Measurements from ENCODE around the gene ATF6. TPM values are rescaled to one million over a fixed set of nuclear protein-coding genes. Genes with fewer than 3 reads are reported as not detected.

Gene ATF6
- polyA plus RNA-seq, 2 donors: 2.5 to 6.5 TPM

- Histone ChIP-seq H3K27me3 (ENCODE audit: control insufficient read depth in 1 of 2, insufficient read depth in 2 of 2, low read length in 2 of 2) (no peaks in the 10 kb centered on the region), H3K9me3 (ENCODE audit: control insufficient read depth in 2 of 2, insufficient read depth in 1 of 2, low read depth in 1 of 2, low read length in 1 of 2) (peaks cover 0 to 3% of the 10 kb centered on the region in 2 donors), H3K4me3 (ENCODE audit: low read depth in 1 of 2, low read length in 2 of 2) (no peak overlapping the region), H3K4me1 (ENCODE audit: control insufficient read depth in 2 of 2, insufficient read depth in 2 of 2, low read length in 1 of 2) (peaks cover 0 to 6% of the 10 kb centered on the region in 2 donors), H3K27ac (ENCODE audit: low read depth in 2 of 2, low read length in 1 of 2) (no peak overlapping the region), H3K36me3 (ENCODE audit: control insufficient read depth in 2 of 2, insufficient read depth in 2 of 2, low read length in 1 of 2) (peaks cover 0 to 2% of the 10 kb centered on the region in 2 donors)
- 68 to 72% methylated on average over 11 of the region's 11 CpGs for WGBS, 2 donors
These were observed 215.8 kb downstream of the ATF6 start for GRCh38 chr1:161981735-161982506.

DNA sequence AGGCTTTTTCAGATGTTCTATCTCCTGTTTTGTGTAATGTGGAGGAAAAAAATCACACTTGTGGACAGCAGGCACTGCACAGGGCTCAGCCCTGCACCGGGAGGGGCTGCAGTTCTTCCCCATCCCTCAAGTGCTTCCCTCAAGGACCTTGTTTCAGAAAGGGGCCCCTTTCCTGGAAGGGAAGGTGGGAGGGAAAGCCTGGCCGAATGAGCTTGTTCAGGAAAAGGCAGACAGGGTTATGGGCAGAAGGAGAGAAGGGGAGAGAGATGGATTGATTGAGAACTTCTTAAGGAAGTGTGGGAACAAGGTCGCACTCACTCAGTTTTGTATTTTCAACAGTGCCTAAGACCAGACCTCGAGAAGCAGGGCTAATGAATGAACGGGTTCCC, 216.4 kb downstream of the ATF6 start:
- no peak overlapping the region for H3K27ac ChIP-seq (ENCODE audit: low read depth in 2 of 2, low read length in 1 of 2)
- H3K36me3 ChIP-seq (ENCODE audit: control insufficient read depth in 2 of 2, insufficient read depth in 2 of 2, low read length in 1 of 2): peaks cover 0 to 2% of the 10 kb centered on the region in 2 donors
- H3K9me3 ChIP-seq (ENCODE audit: control insufficient read depth in 2 of 2, insufficient read depth in 1 of 2, low read depth in 1 of 2, low read length in 1 of 2): peaks cover under 1 to 3% of the 10 kb centered on the region in 2 donors
- H3K4me3 ChIP-seq (ENCODE audit: low read depth in 1 of 2, low read length in 2 of 2): no peak overlapping the region
- no peaks in the 10 kb centered on the region for H3K27me3 ChIP-seq (ENCODE audit: control insufficient read depth in 1 of 2, insufficient read depth in 2 of 2, low read length in 2 of 2)
- WGBS, 2 donors: 67 to 73% methylated on average over 5 of the region's 5 CpGs
- peaks cover 0 to 6% of the 10 kb centered on the region in 2 donors for H3K4me1 ChIP-seq (ENCODE audit: control insufficient read depth in 2 of 2, insufficient read depth in 2 of 2, low read length in 1 of 2)

GRCh38 chr1:161982917-161983316, 216.8 kb downstream of the ATF6 start:
- Histone ChIP-seq H3K4me1 (ENCODE audit: control insufficient read depth in 2 of 2, insufficient read depth in 2 of 2, low read length in 1 of 2) (peaks cover 0 to 6% of the 10 kb centered on the region in 2 donors), H3K27ac (ENCODE audit: low read depth in 2 of 2, low read length in 1 of 2) (no peak overlapping the region), H3K27me3 (ENCODE audit: control insufficient read depth in 1 of 2, insufficient read depth in 2 of 2, low read length in 2 of 2) (no peaks in the 10 kb centered on the region), H3K36me3 (ENCODE audit: control insufficient read depth in 2 of 2, insufficient read depth in 2 of 2, low read length in 1 of 2) (peaks cover 0 to 2% of the 10 kb centered on the region in 2 donors), H3K4me3 (ENCODE audit: low read depth in 1 of 2, low read length in 2 of 2) (no peak overlapping the region), H3K9me3 (ENCODE audit: control insufficient read depth in 2 of 2, insufficient read depth in 1 of 2, low read depth in 1 of 2, low read length in 1 of 2) (peaks cover 4 to 7% of the 10 kb centered on the region in 2 donors)
- WGBS, 2 donors: 86 to 89% methylated on average over 9 of the region's 9 CpGs

DNA sequence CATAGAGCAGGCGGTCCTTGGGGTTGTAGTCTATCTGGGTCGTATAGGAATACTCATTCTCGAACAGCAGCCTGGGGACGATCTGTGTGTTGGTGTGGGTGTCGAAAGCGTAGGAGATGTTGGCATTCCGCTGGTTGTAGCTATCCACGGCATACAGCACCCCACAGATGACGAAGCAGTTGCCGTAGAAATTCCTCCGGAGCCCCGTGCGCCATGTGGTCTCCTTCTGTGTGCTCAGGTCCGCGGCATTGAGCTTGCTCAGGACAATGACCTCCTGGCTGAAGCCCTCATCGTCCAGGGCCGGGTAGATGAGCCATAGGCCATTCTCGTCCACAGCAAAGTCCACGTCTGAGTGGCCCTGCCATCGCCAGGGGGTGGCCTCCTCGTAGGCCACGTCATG, 217.6 kb downstream of the ATF6 start:
- whole genome bisulfite sequencing, 2 donors: 94 to 96% methylated on average over 22 of the region's 22 CpGs
- Histone ChIP-seq H3K4me1 (ENCODE audit: control insufficient read depth in 2 of 2, insufficient read depth in 2 of 2, low read length in 1 of 2) (peaks cover 0 to 6% of the 10 kb centered on the region in 2 donors), H3K27me3 (ENCODE audit: control insufficient read depth in 1 of 2, insufficient read depth in 2 of 2, low read length in 2 of 2) (no peaks in the 10 kb centered on the region), H3K36me3 (ENCODE audit: control insufficient read depth in 2 of 2, insufficient read depth in 2 of 2, low read length in 1 of 2) (peaks cover 0 to 2% of the 10 kb centered on the region in 2 donors), H3K9me3 (ENCODE audit: control insufficient read depth in 2 of 2, insufficient read depth in 1 of 2, low read depth in 1 of 2, low read length in 1 of 2) (peaks cover 7 to 8% of the 10 kb centered on the region in 2 donors), H3K27ac (ENCODE audit: low read depth in 2 of 2, low read length in 1 of 2) (no peak overlapping the region), H3K4me3 (ENCODE audit: low read depth in 1 of 2, low read length in 2 of 2) (no peak overlapping the region)

- 67% methylated on average over 5 of the region's 5 CpGs for WGBS, 2 donors
- Histone ChIP-seq H3K27me3 (ENCODE audit: control insufficient read depth in 1 of 2, insufficient read depth in 2 of 2, low read length in 2 of 2) (no peaks in the 10 kb centered on the region), H3K4me3 (ENCODE audit: low read depth in 1 of 2, low read length in 2 of 2) (no peak overlapping the region), H3K9me3 (ENCODE audit: control insufficient read depth in 2 of 2, insufficient read depth in 1 of 2, low read depth in 1 of 2, low read length in 1 of 2) (peaks cover 7 to 8% of the 10 kb centered on the region in 2 donors), H3K36me3 (ENCODE audit: control insufficient read depth in 2 of 2, insufficient read depth in 2 of 2, low read length in 1 of 2) (peaks cover 0 to 2% of the 10 kb centered on the region in 2 donors), H3K4me1 (ENCODE audit: control insufficient read depth in 2 of 2, insufficient read depth in 2 of 2, low read length in 1 of 2) (peaks cover 0 to 6% of the 10 kb centered on the region in 2 donors), H3K27ac (ENCODE audit: low read depth in 2 of 2, low read length in 1 of 2) (no peak overlapping the region)
These were observed 219.2 kb downstream of the ATF6 start for GRCh38 chr1:161985301-161985822.

DNA sequence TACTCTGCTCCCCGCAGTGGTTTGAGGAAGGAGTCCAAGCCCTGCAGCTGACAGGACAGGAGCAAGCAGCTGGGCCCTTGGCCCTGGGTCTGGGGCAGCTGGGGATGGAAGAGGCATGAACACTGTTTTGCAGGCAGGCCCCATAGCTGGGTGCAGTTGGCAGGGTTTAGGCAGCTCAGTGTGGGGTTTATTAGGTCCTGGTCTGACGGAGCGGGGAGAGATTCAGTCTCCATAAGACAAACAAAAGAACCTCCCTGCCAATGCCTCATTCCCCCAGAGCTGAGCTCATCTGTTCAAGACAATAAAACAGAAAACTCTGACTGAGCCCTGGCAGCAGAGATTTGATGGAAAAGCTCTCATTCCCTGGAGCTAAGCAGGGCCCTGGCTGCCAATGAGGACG, 220.2 kb downstream of the ATF6 start:
- H3K36me3 ChIP-seq (ENCODE audit: control insufficient read depth in 2 of 2, insufficient read depth in 2 of 2, low read length in 1 of 2): peaks cover 0 to 2% of the 10 kb centered on the region in 2 donors
- 56 to 73% methylated on average over 4 of the region's 4 CpGs for WGBS, 2 donors

GRCh38 chr1:161987303-161987702, 221.2 kb downstream of the ATF6 start:
- H3K4me1 ChIP-seq (ENCODE audit: control insufficient read depth in 2 of 2, insufficient read depth in 2 of 2, low read length in 1 of 2): peaks cover 0 to 2% of the 10 kb centered on the region in 2 donors
- no peaks in the 10 kb centered on the region for H3K27me3 ChIP-seq (ENCODE audit: control insufficient read depth in 1 of 2, insufficient read depth in 2 of 2, low read length in 2 of 2)
- no peak overlapping the region for H3K4me3 ChIP-seq (ENCODE audit: low read depth in 1 of 2, low read length in 2 of 2)
- peaks cover 7 to 8% of the 10 kb centered on the region in 2 donors for H3K9me3 ChIP-seq (ENCODE audit: control insufficient read depth in 2 of 2, insufficient read depth in 1 of 2, low read depth in 1 of 2, low read length in 1 of 2)
- H3K36me3 ChIP-seq (ENCODE audit: control insufficient read depth in 2 of 2, insufficient read depth in 2 of 2, low read length in 1 of 2): peaks cover 0 to 2% of the 10 kb centered on the region in 2 donors
- 53 to 72% methylated on average over 1 of the region's 1 CpG for WGBS, 2 donors
- H3K27ac ChIP-seq (ENCODE audit: low read depth in 2 of 2, low read length in 1 of 2): no peak overlapping the region

More for the DNA sequence above, 220.2 kb downstream of the ATF6 start:
- H3K27me3 ChIP-seq (ENCODE audit: control insufficient read depth in 1 of 2, insufficient read depth in 2 of 2, low read length in 2 of 2): no peaks in the 10 kb centered on the region
- no peak overlapping the region for H3K27ac ChIP-seq (ENCODE audit: low read depth in 2 of 2, low read length in 1 of 2)
- H3K4me3 ChIP-seq (ENCODE audit: low read depth in 1 of 2, low read length in 2 of 2): no peak overlapping the region
- peaks cover 7 to 8% of the 10 kb centered on the region in 2 donors for H3K9me3 ChIP-seq (ENCODE audit: control insufficient read depth in 2 of 2, insufficient read depth in 1 of 2, low read depth in 1 of 2, low read length in 1 of 2)
- peaks cover 0 to 6% of the 10 kb centered on the region in 2 donors for H3K4me1 ChIP-seq (ENCODE audit: control insufficient read depth in 2 of 2, insufficient read depth in 2 of 2, low read length in 1 of 2)

- Histone ChIP-seq H3K27ac (ENCODE audit: low read depth in 2 of 2, low read length in 1 of 2) (no peak overlapping the region), H3K9me3 (ENCODE audit: control insufficient read depth in 2 of 2, insufficient read depth in 1 of 2, low read depth in 1 of 2, low read length in 1 of 2) (peaks cover 7 to 8% of the 10 kb centered on the region in 2 donors), H3K4me1 (ENCODE audit: control insufficient read depth in 2 of 2, insufficient read depth in 2 of 2, low read length in 1 of 2) (peaks cover 0 to 2% of the 10 kb centered on the region in 2 donors), H3K36me3 (ENCODE audit: control insufficient read depth in 2 of 2, insufficient read depth in 2 of 2, low read length in 1 of 2) (peaks cover 0 to 2% of the 10 kb centered on the region in 2 donors), H3K27me3 (ENCODE audit: control insufficient read depth in 1 of 2, insufficient read depth in 2 of 2, low read length in 2 of 2) (no peaks in the 10 kb centered on the region), H3K4me3 (ENCODE audit: low read depth in 1 of 2, low read length in 2 of 2) (no peak overlapping the region)
- 73 to 79% methylated on average over 5 of the region's 5 CpGs for WGBS, 2 donors
These were observed 221.8 kb downstream of the ATF6 start for GRCh38 chr1:161987872-161988271.

DNA sequence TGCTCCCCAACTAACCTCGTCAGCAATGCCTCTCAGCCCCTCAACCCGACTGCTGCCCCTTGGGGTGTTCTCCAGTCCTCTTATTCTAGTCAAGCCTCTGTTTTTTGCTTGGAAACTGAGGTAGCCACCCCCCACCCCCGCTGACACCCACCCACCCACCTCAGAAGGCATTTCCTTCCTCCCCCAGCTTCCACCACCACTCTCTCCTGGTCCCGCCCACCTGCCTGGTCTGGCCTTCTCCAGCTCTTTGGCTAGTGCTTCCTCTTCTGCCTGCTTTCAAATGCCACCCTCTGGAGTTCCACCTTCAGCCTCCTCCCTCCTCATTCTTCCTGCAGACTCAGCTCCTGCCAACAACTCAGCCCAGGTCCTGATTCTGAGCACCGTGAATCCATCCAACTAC, 222.3 kb downstream of the ATF6 start:
- Histone ChIP-seq H3K4me3 (ENCODE audit: low read depth in 1 of 2, low read length in 2 of 2) (no peak overlapping the region), H3K27ac (ENCODE audit: low read depth in 2 of 2, low read length in 1 of 2) (no peak overlapping the region), H3K27me3 (ENCODE audit: control insufficient read depth in 1 of 2, insufficient read depth in 2 of 2, low read length in 2 of 2) (no peaks in the 10 kb centered on the region), H3K4me1 (ENCODE audit: control insufficient read depth in 2 of 2, insufficient read depth in 2 of 2, low read length in 1 of 2) (peaks cover 0 to 2% of the 10 kb centered on the region in 2 donors), H3K36me3 (ENCODE audit: control insufficient read depth in 2 of 2, insufficient read depth in 2 of 2, low read length in 1 of 2) (peaks cover 0 to 2% of the 10 kb centered on the region in 2 donors), H3K9me3 (ENCODE audit: control insufficient read depth in 2 of 2, insufficient read depth in 1 of 2, low read depth in 1 of 2, low read length in 1 of 2) (peaks cover 7 to 8% of the 10 kb centered on the region in 2 donors)
- 64 to 76% methylated on average over 5 of the region's 5 CpGs for WGBS, 2 donors
